Neural cell (in vitro differentiated cells): ENCODE data around the gene BABAM2.

ENCODE experiments used
- EP300 ChIP-seq: fragments of 450-650 bp; conservative IDR thresholded peaks from 2 replicates; pipeline ENCODE4 v1.6.1; 2014; ENCODE audit warnings: antibody characterized with exemption, mild to moderate bottlenecking, moderate library complexity; ENCODE audit not compliant: poor library complexity, severe bottlenecking
- EZH2 ChIP-seq: fragments of 200-600, 300-800 bp; shearing (Covaris generic), sonication (generic); IDR thresholded peaks from 2 replicates; pipeline ENCODE4 v1.6.1; 2014; ENCODE audit warnings: antibody characterized with exemption, low read length, borderline replicate concordance, mild to moderate bottlenecking; ENCODE audit not compliant: insufficient read depth, poor library complexity, severe bottlenecking
- POLR2AphosphoS5 ChIP-seq: IDR thresholded peaks from 2 replicates; pipeline ENCODE4 v1.6.1; 2012
- TF ChIP-seq, protein P1 (sequence below): fragments of 450-650 bp; IDR thresholded peaks from 2 replicates; pipeline ENCODE4 v1.5.1; 2014; ENCODE audit warnings: antibody characterized with exemption, mild to moderate bottlenecking, moderate library complexity; ENCODE audit not compliant: poor library complexity, severe bottlenecking

GRCh38 chr2:28161466-28161865 is 270.9 kb downstream of the BABAM2 start:
- TF ChIP-seq, protein P1, sequence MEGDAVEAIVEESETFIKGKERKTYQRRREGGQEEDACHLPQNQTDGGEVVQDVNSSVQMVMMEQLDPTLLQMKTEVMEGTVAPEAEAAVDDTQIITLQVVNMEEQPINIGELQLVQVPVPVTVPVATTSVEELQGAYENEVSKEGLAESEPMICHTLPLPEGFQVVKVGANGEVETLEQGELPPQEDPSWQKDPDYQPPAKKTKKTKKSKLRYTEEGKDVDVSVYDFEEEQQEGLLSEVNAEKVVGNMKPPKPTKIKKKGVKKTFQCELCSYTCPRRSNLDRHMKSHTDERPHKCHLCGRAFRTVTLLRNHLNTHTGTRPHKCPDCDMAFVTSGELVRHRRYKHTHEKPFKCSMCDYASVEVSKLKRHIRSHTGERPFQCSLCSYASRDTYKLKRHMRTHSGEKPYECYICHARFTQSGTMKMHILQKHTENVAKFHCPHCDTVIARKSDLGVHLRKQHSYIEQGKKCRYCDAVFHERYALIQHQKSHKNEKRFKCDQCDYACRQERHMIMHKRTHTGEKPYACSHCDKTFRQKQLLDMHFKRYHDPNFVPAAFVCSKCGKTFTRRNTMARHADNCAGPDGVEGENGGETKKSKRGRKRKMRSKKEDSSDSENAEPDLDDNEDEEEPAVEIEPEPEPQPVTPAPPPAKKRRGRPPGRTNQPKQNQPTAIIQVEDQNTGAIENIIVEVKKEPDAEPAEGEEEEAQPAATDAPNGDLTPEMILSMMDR, result no peak
- no peak for TF ChIP-seq POLR2AphosphoS5
- TF ChIP-seq EZH2, result no peak
- no peak for TF ChIP-seq EP300
